NCI-H1694 treated with DMSO at 0.1 percent for 48 hours (cell line): Measurements from ENCODE around the gene CYRIA.

ENCODE experiments used
- DNase-seq: peaks from one replicate; lab custom pipeline; 2025; lab: John Stamatoyannopoulos, UW

Gene CYRIA

DNA sequence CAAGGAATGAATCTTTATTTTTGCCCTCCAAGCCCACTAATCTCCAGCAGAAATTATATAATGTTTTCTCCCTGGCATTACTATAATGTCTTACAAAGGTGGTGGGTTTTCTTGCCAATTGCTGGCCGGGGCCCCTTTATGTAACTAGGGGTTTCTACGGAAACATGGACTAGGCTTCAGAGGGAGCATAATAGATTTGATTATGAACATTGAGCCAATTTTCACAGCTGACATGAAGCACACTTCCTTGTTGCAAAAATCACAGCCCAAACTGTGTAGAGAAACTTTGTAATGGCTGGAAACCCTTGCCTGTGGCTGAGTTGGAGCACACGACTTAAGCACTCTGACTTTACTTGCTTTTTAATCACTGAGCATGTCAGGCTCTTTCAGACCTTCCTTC, 3.8 kb upstream of the CYRIA start:
- DNase-seq: no peak

DNA sequence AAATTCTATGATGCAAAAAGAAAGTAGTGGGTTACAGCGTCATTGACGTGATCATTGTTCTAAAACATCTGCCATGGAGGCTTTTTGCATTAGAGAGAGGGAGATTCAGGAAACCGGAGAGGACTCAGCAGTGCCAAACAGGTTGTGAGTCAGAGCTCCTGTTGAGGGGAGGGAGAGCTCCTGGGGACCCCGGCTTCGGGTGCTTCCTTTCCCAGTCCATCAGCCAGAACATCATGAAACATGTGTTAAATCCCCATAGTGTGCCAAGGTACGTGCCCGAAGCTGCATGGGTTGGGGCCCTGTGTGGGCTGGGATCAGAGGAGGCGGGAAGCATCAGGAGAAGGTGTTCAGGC, 791 bp upstream of the CYRIA start:
- DNase-seq: no peak

DNA sequence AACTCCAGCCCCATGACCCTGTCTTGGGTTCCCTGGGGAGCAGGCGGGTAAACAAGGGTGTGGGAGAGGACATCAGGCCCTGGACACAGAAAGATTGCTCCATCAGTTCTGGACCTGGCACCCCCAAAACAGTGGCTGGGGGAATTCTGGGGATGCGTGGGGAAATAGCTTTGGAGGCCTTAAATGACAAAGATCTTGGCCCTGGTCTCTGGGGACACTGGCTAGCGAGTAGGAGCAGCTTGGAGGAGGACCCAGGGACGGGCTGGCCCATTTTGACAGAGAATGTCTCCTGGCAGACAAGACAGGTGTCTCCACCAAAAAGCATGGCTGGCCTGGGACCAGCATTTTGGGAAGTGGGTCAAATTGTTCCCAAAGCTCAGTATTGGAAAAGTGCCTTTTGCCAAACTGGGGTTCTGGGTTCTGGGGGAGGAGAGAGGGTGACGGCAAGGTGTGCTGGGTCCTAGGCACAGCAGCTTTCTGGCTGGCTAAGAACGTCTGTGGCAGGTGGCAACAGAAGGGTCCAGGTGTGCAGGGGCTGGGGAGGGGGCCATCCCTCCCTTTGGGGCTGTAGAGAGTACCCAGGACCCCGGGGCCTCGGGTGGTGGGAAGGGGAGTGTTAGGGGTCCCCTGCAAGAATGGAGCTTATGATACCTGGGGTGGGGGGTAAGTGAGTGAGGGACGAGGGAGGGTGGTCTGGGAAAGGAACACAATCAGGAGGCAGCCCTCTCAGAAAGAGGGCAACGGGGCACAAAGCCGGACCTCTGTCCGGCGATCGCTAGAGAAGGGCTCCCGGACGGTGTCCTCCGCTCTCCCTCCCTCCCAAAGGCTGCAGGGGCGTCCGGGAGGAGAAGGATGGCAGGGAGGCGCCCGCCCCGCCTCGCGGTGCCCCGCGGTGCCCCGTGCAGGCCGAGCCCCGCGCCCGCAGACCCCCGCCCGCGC, 556 bp downstream of the CYRIA start:
- DNase-seq: no peak

DNA sequence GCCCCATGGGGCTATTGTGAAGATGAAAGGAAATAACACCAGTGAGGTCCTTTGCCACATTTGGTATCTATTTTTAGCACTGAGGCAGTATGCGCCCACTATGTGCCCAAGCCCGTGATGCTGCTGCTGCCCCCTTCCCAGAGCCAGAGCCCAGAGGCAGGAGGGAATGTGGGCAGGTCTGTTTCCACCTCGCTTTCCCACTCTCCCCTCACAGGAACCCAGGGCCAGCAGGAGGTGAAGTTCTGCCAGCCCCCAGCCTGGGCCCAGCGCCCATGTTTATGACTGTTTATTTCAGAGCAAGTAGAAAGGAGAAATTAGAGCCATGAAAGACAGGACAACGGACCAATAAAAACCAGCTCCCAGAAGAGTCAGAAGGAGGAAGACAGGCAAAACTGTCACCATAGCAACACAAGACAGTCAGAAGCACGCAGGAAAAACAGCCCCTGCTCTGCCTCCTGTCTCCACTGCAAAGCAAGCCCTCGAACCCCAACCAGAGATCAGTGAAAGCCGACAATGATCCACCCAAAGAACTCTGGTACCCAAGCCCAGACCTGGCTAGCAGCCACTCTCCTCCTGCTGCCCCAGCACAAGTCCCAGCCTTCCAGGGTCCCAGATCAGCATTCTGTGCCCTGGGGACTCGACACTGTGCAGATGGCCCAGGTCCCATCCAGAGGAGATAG, 1.4 kb downstream of the CYRIA start:
- DNase-seq: no peak

DNA sequence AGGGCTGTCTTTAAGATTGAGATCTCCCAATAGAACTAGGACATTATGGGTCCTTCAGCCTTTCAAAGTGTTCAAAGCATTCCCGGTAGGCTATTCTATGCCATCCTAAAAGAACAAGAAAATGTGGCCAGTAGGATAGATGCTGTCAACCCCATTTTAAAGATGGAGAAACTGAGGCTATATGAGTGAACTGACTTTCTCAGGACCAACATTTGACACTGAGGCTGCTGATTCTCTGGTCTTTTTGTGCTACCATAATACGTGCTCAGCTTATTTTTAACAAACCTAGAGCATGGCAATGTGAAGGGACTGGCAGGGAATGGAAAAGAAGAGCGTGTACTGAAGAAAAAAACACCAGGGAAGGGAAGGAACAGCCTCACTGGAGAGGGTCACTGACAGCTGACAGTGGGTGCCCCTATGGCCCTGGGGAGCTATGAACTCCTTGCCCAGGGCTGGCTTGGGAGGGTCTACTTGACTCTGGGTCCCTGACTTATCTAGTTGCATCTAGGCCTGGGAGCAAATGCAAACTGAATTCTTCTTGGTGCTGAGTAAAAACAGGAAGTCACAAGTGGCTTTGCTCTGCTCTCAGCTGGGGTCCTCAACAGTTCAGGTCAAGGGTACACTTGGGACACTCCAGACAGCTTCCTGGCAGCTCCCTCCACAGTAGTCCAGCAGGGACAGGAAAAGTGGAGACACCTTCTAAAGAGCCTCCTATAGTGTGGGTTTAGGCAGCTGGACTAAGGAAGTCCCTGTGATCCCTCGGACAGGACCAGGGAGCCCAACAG, 2.3 kb downstream of the CYRIA start:
- DNase-seq: no peak

DNA sequence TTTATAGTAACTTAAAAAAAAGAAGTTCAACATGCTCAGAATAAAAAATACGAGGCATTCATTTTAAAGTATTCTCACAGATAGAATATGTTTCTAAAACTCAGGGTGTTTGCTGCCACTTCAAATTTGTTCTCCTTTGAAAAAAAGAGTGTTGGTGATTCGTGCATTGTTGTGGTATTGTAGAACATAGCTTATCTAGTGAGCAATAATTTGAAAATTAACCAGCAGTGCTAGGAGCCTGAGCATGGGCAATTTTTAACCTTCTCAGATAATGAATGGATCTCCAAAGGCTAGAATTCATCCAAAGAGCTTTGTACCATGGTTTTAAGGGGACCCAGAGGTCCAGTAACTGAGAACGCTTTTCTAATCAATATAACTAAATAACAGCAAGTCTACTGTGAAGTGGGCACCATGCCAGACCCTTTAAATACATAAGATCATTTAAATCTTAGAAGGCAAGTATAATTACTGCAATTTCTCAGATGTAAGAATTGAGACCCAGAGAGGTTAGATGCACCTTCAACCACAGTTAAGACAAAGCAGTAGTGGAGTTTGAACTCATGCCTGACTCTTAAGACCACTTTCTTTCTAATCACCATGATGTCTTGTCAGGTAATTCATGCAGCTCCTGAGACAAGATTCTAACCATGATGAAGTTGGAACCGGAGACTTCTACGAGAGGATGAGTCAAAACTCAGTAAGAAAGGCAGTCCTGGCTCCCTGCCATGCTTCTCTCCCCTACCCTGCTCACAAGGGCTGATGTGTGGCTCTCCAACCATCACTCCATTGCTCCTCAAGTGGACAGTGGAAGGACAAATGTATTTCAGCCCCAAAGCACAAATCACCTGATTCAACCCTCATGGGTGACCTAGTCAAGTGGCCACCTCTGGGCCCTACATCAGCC, 3.4 kb downstream of the CYRIA start:
- DNase-seq: no peak

DNA sequence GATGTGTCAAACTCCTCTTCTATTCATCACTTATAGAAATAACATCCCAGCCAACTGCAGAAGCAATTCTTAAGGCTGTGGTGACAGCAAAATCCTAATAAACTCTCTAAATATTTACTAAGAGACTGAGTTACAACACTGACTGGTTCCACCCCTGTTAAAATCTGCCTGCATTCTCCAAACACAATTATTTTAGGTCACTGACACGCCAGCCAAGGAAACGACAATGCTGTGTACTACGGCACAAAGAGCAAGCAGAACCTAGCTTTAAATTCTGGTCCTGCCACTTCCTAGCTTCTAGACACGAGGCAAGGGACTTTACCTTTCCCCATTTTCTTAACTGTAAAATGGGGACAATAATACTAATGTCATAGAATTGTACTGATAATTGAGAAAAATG, 4.1 kb downstream of the CYRIA start:
- no peak for DNase-seq

DNA sequence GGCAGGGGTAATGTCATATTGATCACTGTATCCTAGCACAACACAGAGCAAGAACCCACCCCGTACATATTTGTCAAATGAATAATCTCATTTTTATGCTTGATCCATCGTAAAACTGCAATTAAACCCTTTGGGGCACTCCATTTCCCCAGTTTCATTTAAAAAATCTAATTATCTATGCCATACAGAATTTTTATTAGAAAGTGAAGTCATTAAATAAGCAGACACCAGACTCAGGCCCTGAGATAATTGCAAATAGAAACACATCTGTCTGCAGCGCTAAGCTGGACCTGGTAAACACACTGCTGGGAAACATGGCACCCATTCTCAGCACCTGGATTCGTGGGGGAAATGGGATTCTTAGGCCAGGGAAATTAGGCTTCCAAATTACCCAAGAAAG, 5.1 kb downstream of the CYRIA start:
- no peak for DNase-seq

DNA sequence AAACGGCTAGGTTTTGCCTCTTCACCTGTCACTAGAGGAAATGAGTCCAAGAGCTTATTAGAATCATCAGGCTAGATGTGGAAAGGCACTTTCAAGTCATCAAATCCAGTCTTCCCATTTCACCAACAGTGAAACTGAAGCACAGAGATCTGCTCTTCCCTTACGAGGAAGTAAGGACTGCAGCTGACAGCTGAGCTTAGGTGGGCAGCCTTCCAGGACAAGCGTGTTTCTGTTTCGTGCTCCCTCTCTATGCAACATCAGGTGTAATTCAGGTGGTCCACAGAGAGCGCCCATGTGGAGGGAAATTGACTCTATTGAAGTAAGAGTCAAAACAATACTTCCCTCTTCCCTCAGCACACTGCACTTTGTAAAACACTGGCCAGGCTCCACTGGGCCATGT, 5.5 kb downstream of the CYRIA start:
- DNase-seq: no peak

DNA sequence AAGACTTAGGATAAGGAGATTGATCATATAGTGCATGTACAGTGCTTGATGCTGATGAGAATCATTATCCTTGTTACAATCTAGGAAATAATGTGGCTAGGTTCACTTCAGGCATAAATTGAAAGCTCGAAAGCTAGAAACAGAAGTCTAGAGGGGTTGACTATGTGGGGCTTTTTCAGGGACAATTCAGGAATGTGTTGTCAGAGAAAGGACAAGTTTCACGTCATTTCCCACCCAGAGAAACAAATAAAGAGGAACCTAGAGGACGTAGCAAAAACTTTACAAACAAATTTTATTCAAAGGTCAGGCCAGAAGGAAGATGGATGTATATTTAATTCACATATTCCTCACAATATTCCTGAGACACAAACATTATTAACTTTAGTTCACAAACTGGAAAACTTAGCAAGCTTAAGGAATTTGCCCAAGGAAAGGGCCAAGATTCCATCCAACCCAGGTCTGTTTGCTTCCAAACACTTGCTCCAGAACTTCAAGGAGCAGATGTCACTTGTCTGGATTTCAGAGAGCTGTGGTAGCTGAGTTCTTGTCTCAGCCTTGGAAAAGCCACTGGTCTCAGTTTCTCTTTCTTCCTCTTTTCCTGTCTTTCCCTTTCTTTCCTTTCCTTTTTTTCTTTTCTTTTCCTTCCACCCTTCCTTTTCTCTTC, 7.4 kb downstream of the CYRIA start:
- no peak for DNase-seq

DNA sequence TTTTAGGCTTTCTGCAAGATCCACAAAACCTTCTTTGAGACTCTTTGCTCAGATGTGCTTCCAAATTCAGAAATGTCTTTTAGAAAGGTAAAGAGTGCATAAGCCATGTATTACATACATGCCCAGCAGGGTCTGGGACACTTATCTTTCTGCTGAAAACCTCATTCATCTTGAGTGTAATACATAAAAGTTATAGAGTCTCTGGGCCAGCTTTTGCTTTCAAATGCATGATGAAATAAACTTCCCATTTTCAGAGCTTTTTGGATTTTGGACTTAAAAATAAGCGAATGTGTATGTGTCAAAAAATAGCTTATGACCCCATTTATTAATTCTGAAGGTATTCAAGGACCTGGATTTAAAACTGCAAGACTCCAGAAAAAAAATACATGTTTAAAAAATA, 8.0 kb downstream of the CYRIA start:
- DNase-seq: no peak

DNA sequence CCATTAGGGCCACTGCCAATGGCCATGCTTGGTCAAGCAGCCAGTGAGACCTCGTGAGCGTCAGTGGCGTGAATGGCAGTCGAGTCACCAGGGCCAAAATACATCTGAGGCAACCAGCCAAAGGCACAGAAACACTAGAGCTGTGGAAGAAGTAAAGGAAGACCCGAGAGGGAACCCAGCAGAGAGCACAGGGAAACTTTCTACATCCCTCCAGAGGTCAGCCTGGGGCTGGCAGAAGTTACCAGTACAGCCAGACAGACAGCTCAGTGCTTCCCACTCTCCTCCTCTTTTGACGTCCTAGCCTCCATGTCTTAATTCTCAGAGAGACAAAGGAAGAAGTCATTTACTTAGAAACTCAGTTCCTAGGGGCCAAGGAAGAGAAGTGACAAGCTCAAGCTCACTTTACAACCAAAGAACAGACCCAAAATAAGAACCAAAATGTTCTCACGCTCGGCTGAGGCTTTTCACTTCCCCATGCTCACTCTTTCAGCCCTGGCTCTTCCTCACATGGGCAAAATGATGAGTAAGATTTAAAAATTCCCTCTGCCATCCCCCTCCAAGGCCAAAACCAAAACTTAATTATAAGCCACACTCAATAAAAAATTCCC, 8.7 kb downstream of the CYRIA start:
- no peak for DNase-seq

DNA sequence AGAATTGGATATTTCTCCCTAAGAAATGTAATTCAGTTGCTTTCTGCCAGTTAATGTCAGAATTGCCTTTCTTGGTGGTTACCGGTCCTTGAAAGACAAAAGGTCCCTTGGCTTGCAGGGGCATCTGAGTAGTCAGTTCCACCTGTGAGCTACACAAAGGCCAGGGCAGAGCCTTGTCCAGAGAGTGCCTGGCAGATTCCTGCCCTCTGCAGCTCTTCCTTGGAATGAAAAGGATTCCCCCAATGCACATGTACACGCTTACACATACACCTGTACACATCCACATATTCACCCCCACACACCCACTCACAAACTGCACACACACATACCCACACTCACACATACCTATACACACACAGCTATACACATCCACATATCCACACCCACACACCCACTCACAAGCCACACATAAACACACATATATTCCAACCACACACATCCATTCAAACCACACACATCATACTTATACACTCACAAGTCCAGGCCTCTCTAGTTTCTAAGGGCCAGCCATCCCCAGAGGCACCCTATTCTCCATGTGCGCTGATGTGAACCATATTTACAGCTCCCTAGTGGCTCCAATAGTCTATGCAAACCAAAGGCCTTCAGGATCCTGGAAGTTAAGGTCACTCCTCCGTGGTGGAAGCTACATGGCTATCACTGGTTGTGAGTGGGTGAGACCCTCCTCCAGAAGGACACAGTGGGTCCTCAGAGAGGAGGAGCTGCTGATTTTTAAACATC, 9.6 kb downstream of the CYRIA start:
- no peak for DNase-seq

DNA sequence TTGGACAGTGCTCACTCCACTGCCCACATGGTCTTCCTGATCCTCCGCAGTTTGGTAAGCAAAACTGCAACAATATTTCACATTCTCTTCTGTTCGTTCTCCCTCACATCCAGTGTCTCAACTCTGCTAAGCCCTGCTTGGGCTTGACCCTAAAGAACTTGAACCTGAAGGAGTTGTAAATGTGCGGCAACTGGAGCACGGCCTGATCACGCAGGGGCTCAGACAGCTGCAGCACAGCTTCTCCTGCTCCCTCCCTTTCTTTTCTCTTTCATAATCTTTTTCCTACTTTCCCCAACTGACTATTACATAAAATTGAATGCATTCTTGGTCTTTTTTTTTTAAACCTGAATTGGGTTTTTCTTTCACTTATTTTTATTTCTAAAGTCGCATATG, 10.2 kb downstream of the CYRIA start:
- DNase-seq: no peak

DNA sequence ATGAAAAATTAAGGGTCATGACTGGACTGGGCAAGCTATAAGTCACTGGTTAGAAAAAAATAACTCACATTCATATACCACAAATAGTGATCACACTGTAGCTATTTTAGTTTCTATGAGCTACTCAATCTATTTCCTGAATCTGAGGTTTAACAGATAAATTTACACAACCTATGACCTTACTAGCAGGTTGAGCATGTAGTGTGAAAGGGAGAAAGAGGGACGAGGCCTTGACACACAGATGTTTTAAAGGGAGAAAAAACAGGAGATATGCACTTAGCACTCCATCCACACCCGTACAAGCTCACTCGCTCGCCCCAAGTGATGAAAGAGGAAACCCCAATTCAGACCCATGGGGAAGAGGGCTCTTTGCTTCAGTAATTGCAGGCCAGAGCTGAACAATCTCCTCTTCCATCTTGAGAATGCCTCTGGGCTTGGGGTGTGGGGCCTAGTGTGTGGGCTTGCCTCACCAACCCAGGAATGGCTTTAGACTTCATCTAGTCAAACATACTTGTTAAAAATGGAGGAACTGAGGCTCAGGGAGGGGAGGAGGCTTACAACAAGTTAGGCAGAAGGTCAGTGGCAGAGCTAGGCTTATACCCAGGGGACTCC, 10.7 kb downstream of the CYRIA start:
- DNase-seq: no peak

DNA sequence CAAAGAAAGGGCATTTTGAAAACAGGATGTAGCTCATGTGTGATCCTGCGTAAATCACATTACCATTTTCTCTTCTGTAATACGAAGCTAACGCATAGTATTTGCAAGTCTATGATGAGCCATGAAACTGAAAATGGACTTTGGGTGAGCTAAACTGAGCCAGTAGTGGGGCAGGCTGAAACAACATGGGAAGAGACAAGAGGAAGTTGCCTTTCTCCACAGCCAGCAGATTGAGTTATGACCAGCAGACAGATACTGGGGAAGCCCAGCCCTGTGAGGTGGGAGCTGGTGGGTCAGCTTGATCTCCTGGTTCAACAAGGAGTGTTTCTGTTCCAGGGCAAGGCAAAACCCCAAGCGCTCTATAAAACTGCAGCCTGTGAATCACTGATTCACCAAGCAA, 11.8 kb downstream of the CYRIA start:
- DNase-seq: no peak

DNA sequence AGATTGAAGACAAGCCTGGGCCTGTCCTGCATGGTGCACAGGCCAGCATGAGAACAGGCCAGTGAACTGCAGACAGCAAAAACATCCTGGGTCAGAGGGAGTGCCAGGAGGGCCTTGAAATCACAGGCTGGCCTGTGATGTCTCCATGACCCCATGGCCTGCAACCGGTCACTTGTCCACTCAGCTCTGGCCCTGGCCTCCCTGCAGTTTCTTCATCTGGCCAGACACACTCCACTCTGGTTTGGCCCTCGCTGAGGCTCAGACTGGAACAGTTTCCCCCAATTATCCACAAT, 12.6 kb downstream of the CYRIA start:
- no peak for DNase-seq

DNA sequence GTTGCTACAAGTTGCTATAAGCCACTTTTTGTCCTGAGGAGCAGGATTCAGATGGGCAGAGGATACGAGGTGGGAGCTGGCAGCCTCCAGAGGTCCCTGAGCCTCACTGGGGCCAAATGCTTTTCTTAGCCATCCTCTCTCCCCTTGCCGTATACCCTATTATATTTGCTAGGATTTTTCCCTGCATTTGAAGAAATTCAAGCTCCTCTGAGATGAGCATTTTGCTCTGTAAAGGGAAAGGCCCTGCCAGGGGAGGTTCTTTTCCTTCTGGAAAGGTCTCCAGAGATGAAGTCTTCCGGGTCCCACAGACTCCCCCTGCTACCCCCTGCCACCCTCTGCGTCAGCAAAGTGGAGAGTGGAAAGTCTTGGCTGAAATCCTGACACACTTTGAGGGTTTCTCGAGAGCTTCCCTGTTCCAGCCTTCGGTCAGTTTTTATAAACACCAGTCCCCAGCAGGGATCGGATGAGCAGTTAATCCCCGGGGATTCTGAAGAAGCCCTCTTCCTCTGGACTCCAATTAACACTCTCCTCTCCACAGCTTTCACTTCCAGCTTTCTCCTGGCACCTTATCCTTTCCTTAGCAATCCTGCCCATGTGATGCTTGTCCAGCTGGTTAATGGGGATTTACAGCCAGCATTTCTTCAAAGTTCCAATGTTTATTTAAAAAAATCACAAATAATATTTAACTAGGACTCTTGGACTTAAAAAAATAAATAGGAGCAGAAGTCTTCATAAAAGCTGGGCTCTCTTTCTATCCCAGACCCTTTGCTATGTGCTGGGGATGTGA, 13.1 kb downstream of the CYRIA start:
- DNase-seq: no peak
